HepG2 (cell line): ENCODE data around the gene COLEC12. TPM values are rescaled to one million over a fixed set of nuclear protein-coding genes. Genes with fewer than 3 reads are reported as not detected.

Experiments
- ARID5B ChIP-seq: IDR thresholded peaks from 2 replicates; pipeline ENCODE4 v1.4.0; 2020; ENCODE audit warnings: mild to moderate bottlenecking, missing genetic modification reagents
- ATF4 ChIP-seq, 2 experiments: fragments of 450-650 bp in 1 of 2; sonication (generic) in 1 of 2; formaldehyde crosslinking; IDR thresholded peaks; 2 replicates each; pipeline versions ENCODE4 v1.5.0 to v1.8.0; 2020 to 2022; ENCODE audit warnings: mild to moderate bottlenecking in 1 of 2, missing genetic modification reagents in 1 of 2
- CEBPB ChIP-seq: IDR thresholded peaks from 2 replicates; pipeline ENCODE4 v1.6.1; 2011; ENCODE audit warnings: low read depth, low read length, improper control_type of control experiment, borderline replicate concordance
- CENPBD1 ChIP-seq: sonication (generic); formaldehyde crosslinking; IDR thresholded peaks from 2 replicates; pipeline ENCODE4 v1.8.0; 2022; ENCODE audit warnings: missing genetic modification reagents, low read depth, mild to moderate bottlenecking, borderline replicate concordance
- E2F2 ChIP-seq: sonication (generic); formaldehyde crosslinking; IDR thresholded peaks from 2 replicates; pipeline ENCODE4 v1.4.0; 2020; ENCODE audit warnings: missing genetic modification reagents, borderline replicate concordance
- ESRRA ChIP-seq: sonication (generic); formaldehyde crosslinking; IDR thresholded peaks from 2 replicates; pipeline ENCODE4 v1.5.1; 2020; ENCODE audit warnings: mild to moderate bottlenecking, low read depth, missing genetic modification reagents
- HNRNPL ChIP-seq: fragments of 200-400 bp; formaldehyde crosslinking; IDR thresholded peaks from 2 replicates; pipeline ENCODE4 v1.6.1; 2017; ENCODE audit warnings: mild to moderate bottlenecking, low read depth, low read length
- MED1 ChIP-seq: sonication (generic); formaldehyde crosslinking; IDR thresholded peaks from 2 replicates; pipeline ENCODE4 v1.4.0; 2020; ENCODE audit warnings: missing genetic modification reagents
- POLR2AphosphoS5 ChIP-seq: IDR thresholded peaks from 2 replicates; pipeline ENCODE4 v1.6.1; 2012; ENCODE audit warnings: low read depth, low read length
- ZBTB3 ChIP-seq: sonication (generic); formaldehyde crosslinking; IDR thresholded peaks from 2 replicates; pipeline ENCODE4 v1.4.0; 2020; ENCODE audit warnings: low read depth, mild to moderate bottlenecking, moderate library complexity, missing genetic modification reagents, borderline replicate concordance
- ZBTB33 ChIP-seq: sonication (generic); formaldehyde crosslinking; IDR thresholded peaks from 2 replicates; pipeline ENCODE4 v1.4.0; 2020; ENCODE audit warnings: missing genetic modification reagents
- ZBTB34 ChIP-seq: sonication (generic); formaldehyde crosslinking; IDR thresholded peaks from 2 replicates; pipeline ENCODE4 v1.8.0; 2022; ENCODE audit warnings: mild to moderate bottlenecking, missing genetic modification reagents
- ZNF619 ChIP-seq: sonication (generic); formaldehyde crosslinking; IDR thresholded peaks from 2 replicates; pipeline ENCODE4 v1.4.0; 2020; ENCODE audit warnings: mild to moderate bottlenecking, missing genetic modification reagents
- ZNF737 ChIP-seq: sonication (generic); formaldehyde crosslinking; IDR thresholded peaks from 2 replicates; pipeline ENCODE4 v1.5.0; 2020; ENCODE audit warnings: missing genetic modification reagents, mild to moderate bottlenecking, borderline replicate concordance
- ZNF740 ChIP-seq: sonication (generic); formaldehyde crosslinking; IDR thresholded peaks from 2 replicates; pipeline ENCODE4 v1.4.0; 2020; ENCODE audit warnings: missing genetic modification reagents
- ZNF747 ChIP-seq: sonication (generic); formaldehyde crosslinking; IDR thresholded peaks from 2 replicates; pipeline ENCODE4 v1.8.1; 2023; ENCODE audit warnings: missing genetic modification reagents, mild to moderate bottlenecking, borderline replicate concordance
- ZNF761 ChIP-seq: sonication (generic); formaldehyde crosslinking; conservative IDR thresholded peaks from 2 replicates; pipeline ENCODE4 v1.4.0; 2020; ENCODE audit warnings: mild to moderate bottlenecking, missing genetic modification reagents
- ZNF891 ChIP-seq: sonication (generic); formaldehyde crosslinking; IDR thresholded peaks from 2 replicates; pipeline ENCODE4 v1.5.0; 2020; ENCODE audit warnings: mild to moderate bottlenecking, missing genetic modification reagents
- polyA plus RNA-seq, 8 experiments: library from polyadenylated mRNA; depleted of rRNA in 3 of 8; stranded (reverse) in 7 of 8; unstranded in 1 of 8; fragments of >200 nt; fragmentation: Illumina TruSeq in 4 of 8; extraction: Trizol in 4 of 8; gene quantifications; 2 replicates each; pipeline versions ENCODE4 v1.2.1 to v1.2.3, GENCODE V29; 2011 to 2016; ENCODE audit warnings: low read depth in 4 of 8, missing spikeins in 1 of 8, mixed read lengths in 1 of 8; ENCODE audit not compliant: insufficient read depth in 1 of 8
- total RNA-seq, 5 experiments: library from RNA; depleted of rRNA; stranded (reverse); fragments of >200 nt; fragmentation: Illumina TruSeq; extraction: Trizol; gene quantifications; 2 replicates each; pipeline ENCODE4 v1.2.3, GENCODE V29; 2016; ENCODE audit warnings: low read depth in 1 of 5

The COLEC12 gene
- total and polyA plus RNA-seq, 2 of the 13 experiments (the other 11 are each of a cell fraction or from before 2014, with no cell fraction given): 0.02 to 0.11 TPM

GRCh38 chr18:475202-476031 is 25.1 kb downstream of the COLEC12 start (continued):
- TF ChIP-seq ZBTB33 (CRISPR knock-in tag) (no peak), ZNF747 (CRISPR knock-in tag) (no peak), POLR2AphosphoS5 (no peak), ZBTB3 (CRISPR knock-in tag) (no peak), CEBPB (no peak), ZBTB34 (no peak), CENPBD1 (CRISPR knock-in tag) (no peak), E2F2 (no peak), ESRRA (CRISPR knock-in tag) (no peak), HNRNPL (no peak), ZNF761 (CRISPR knock-in tag) (no peak), ARID5B (CRISPR knock-in tag) (peak; percentile 64; the same call in 1 of the 2 replicates), MED1 (peak; percentile 48; the same call in 1 of the 2 replicates), ZNF740 (no peak), ZNF737 (CRISPR knock-in tag) (no peak), ATF4 (CRISPR knock-in tag; IDR thresholded peaks at IDR 0.05) (no peak), ZNF891 (CRISPR knock-in tag) (no peak), ZNF619 (CRISPR knock-in tag) (no peak)
